HCT116 (cell line): ENCODE measurements around the gene TIPRL.

Experiments used
- CTCF ChIP-seq, 3 experiments: fragments of 200-600 bp in 1 of 3; sonication (generic) in 1 of 3; IDR thresholded peaks in 2 of 3; conservative IDR thresholded peaks in 1 of 3; 2 replicates each; pipeline ENCODE4 v1.5.1; 2012 to 2017; ENCODE audit warnings: low read depth in 2 of 3, low read length in 2 of 3, antibody characterized with exemption in 1 of 3, borderline replicate concordance in 1 of 3, control low read depth in 1 of 3, mild to moderate bottlenecking in 1 of 3, mixed read lengths in 1 of 3, mixed run types in 1 of 3, moderate library complexity in 1 of 3; ENCODE audit not compliant: insufficient read depth in 1 of 3
- ELF1 ChIP-seq: IDR thresholded peaks from 2 replicates; pipeline ENCODE4 v1.6.1; 2012; ENCODE audit warnings: low read depth, borderline replicate concordance
- EZH2 ChIP-seq: fragments of 200-600 bp; sonication (generic); IDR thresholded peaks from 2 replicates; pipeline ENCODE4 v1.6.1; 2017; ENCODE audit warnings: antibody characterized with exemption, mixed run types
- EZH2phosphoT487 ChIP-seq: fragments of 200-600 bp; IDR thresholded peaks from 2 replicates; pipeline ENCODE4 v1.6.1; 2018; ENCODE audit warnings: antibody characterized with exemption, borderline replicate concordance
- JUND ChIP-seq: IDR thresholded peaks from 2 replicates; pipeline ENCODE4 v1.6.1; 2012
- MAX ChIP-seq: IDR thresholded peaks from 2 replicates; pipeline ENCODE4 v1.6.1; 2012
- SRF ChIP-seq: IDR thresholded peaks from 2 replicates; pipeline ENCODE4 v1.6.1; 2012; ENCODE audit warnings: low read depth

GRCh38 chr1:168135116-168135920 lies 43.4 kb upstream of the TIPRL start:
- TF ChIP-seq CTCF (IDR thresholded peaks at IDR 0.05 in 2 of 3, conservative IDR thresholded peaks at IDR 0.05 in 1 of 3; ENCODE audit: borderline replicate concordance in 1 of 3, insufficient read depth in 1 of 3, low read depth in 2 of 3, low read length in 2 of 3) (no peak), EZH2phosphoT487 (no peak), ELF1 (no peak), EZH2 (no peak), SRF (no peak), JUND (no peak), MAX (no peak)
